ENCODE measurements around the gene ERBB4.

DNA sequence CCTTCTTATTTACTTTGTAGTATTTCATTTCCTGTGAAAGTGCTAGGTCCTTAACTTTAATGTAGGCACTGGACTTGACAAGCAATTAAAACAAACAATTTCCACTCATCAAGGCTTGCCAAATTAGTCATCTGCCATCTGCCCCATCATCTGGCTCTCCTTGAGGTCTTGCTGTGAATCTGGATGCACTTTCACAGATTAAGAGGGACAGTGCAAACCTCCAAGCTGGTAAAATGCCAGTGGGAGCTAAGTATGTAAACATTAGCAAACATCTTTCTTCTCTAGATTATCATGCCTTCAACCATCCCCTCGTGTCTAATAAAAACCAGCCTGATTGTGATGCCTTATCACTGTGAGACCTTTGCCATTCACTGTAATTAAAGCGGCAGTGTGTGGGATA is 402.9 kb downstream of the ERBB4 start:
- TF ChIP-seq, protein P1, sequence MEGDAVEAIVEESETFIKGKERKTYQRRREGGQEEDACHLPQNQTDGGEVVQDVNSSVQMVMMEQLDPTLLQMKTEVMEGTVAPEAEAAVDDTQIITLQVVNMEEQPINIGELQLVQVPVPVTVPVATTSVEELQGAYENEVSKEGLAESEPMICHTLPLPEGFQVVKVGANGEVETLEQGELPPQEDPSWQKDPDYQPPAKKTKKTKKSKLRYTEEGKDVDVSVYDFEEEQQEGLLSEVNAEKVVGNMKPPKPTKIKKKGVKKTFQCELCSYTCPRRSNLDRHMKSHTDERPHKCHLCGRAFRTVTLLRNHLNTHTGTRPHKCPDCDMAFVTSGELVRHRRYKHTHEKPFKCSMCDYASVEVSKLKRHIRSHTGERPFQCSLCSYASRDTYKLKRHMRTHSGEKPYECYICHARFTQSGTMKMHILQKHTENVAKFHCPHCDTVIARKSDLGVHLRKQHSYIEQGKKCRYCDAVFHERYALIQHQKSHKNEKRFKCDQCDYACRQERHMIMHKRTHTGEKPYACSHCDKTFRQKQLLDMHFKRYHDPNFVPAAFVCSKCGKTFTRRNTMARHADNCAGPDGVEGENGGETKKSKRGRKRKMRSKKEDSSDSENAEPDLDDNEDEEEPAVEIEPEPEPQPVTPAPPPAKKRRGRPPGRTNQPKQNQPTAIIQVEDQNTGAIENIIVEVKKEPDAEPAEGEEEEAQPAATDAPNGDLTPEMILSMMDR (IDR thresholded peaks at IDR 0.05; ENCODE audit: low read depth, low read length, poor library complexity, severe bottlenecking) = no peak
- TF ChIP-seq EZH2phosphoT487 (IDR thresholded peaks at IDR 0.05; ENCODE audit: borderline replicate concordance, low read length) = no peak

All from DOHH2 (cell line).